B cell (primary cell): ENCODE data around the gene KLRC2.

Experiments used
- CTCF ChIP-seq: fragments of 200-600 bp; IDR thresholded peaks from one replicate; pipeline ENCODE4 v1.8.0; 2022; ENCODE audit warnings: antibody characterized with exemption, mild to moderate bottlenecking
- EZH2 ChIP-seq: IDR thresholded peaks from 2 replicates; pipeline ENCODE4 v1.6.1; 2012; ENCODE audit warnings: borderline replicate concordance, low read depth, mild to moderate bottlenecking, moderate library complexity, low read length; ENCODE audit not compliant: insufficient read depth, poor library complexity, severe bottlenecking

GRCh38 chr12:10400829-10401228 lies 35.0 kb downstream of the KLRC2 start:
- TF ChIP-seq CTCF (no peak), EZH2 (no peak)
